Liver (tissue), 9 donors: ENCODE data around the gene SEPTIN8. TPM values are rescaled to one million over a fixed set of nuclear protein-coding genes. Genes with fewer than 3 reads are reported as not detected.

Experiments
- DNase-seq: peaks from one replicate; pipeline ENCODE4 v3.0.0-alpha.2; 2017; ENCODE audit warnings: low spot score
- H3K27ac ChIP-seq, 2 donors: one replicate each; pipeline ENCODE4 v1.7.0; 2013; ENCODE audit warnings: inconsistent platforms in 2 of 2, low read length in 2 of 2, control low read depth in 1 of 2, low read depth in 1 of 2, mild to moderate bottlenecking in 1 of 2
- H3K27me3 ChIP-seq, 4 donors: one replicate each; pipeline versions ENCODE4 v1.6.1 to v1.7.0; 2013; ENCODE audit warnings: low read length in 3 of 4, inconsistent platforms in 1 of 4, mild to moderate bottlenecking in 1 of 4, moderate library complexity in 1 of 4; ENCODE audit not compliant: control insufficient read depth in 4 of 4, insufficient read depth in 4 of 4
- H3K36me3 ChIP-seq, 4 donors: one replicate each; pipeline versions ENCODE4 v1.6.1 to v1.7.0; 2013; ENCODE audit warnings: low read length in 3 of 4, mild to moderate bottlenecking in 3 of 4, low read depth in 1 of 4, moderate library complexity in 1 of 4; ENCODE audit not compliant: control insufficient read depth in 4 of 4, insufficient read depth in 3 of 4
- H3K4me1 ChIP-seq, 4 donors: one replicate each; pipeline versions ENCODE4 v1.6.1 to v1.7.0; 2013; ENCODE audit warnings: low read length in 3 of 4, mild to moderate bottlenecking in 3 of 4, moderate library complexity in 1 of 4; ENCODE audit not compliant: control insufficient read depth in 4 of 4, insufficient read depth in 4 of 4
- H3K4me3 ChIP-seq, 3 donors: one replicate each; pipeline versions ENCODE4 v1.6.1 to v1.7.0; 2013; ENCODE audit warnings: low read length in 3 of 3, control low read depth in 1 of 3, low read depth in 1 of 3, mild to moderate bottlenecking in 1 of 3
- H3K9ac ChIP-seq, 2 donors: one replicate each; pipeline ENCODE4 v1.7.0; 2013; ENCODE audit warnings: low read length in 2 of 2, mild to moderate bottlenecking in 2 of 2, moderate library complexity in 2 of 2, control low read depth in 1 of 2, low read depth in 1 of 2
- H3K9me3 ChIP-seq, 4 donors: one replicate each; pipeline versions ENCODE4 v1.6.1 to v1.7.0; 2013; ENCODE audit warnings: low read length in 3 of 4; ENCODE audit not compliant: control insufficient read depth in 4 of 4
- FOXA2 ChIP-seq: IDR thresholded peaks from 2 replicates; pipeline ENCODE4 v1.6.1; 2016; ENCODE audit warnings: antibody characterized with exemption
- GABPA ChIP-seq, 2 donors: IDR thresholded peaks in 1 of 2; conservative IDR thresholded peaks in 1 of 2; 2 replicates each; pipeline ENCODE4 v1.6.1; 2016; ENCODE audit warnings: antibody characterized with exemption in 2 of 2, mild to moderate bottlenecking in 1 of 2, moderate library complexity in 1 of 2
- HNF4A ChIP-seq, 2 donors: conservative IDR thresholded peaks; 2 replicates each; pipeline ENCODE4 v1.6.1; 2016; ENCODE audit warnings: antibody characterized with exemption in 2 of 2, mild to moderate bottlenecking in 2 of 2
- JUND ChIP-seq, 2 donors: IDR thresholded peaks; 2 replicates each; pipeline ENCODE4 v1.6.1; 2016; ENCODE audit warnings: antibody characterized with exemption in 2 of 2
- RAD21 ChIP-seq, 2 donors: IDR thresholded peaks; 2 replicates each; pipeline ENCODE4 v1.6.1; 2016; ENCODE audit warnings: antibody characterized with exemption in 2 of 2, mild to moderate bottlenecking in 2 of 2
- SP1 ChIP-seq: IDR thresholded peaks from 2 replicates; pipeline ENCODE4 v1.6.1; 2018; ENCODE audit warnings: antibody characterized with exemption, mild to moderate bottlenecking
- TAF1 ChIP-seq: conservative IDR thresholded peaks from 2 replicates; pipeline ENCODE4 v1.6.1; 2016; ENCODE audit warnings: antibody characterized with exemption, mild to moderate bottlenecking
- YY1 ChIP-seq: IDR thresholded peaks from 2 replicates; pipeline ENCODE4 v1.6.1; 2016; ENCODE audit warnings: antibody characterized with exemption, mild to moderate bottlenecking
- ZBTB33 ChIP-seq: IDR thresholded peaks from 2 replicates; pipeline ENCODE4 v1.6.1; 2016; ENCODE audit warnings: antibody characterized with exemption
- WGBS: extraction: QIAGEN DNeasy Blood & Tissue Kit; methylation state at CpG from one replicate; pipeline ENCODE4 v1.1.7; 2013; 5-methylcytosine and 5-hydroxymethylcytosine counted together
- polyA plus RNA-seq, 2 donors: library from polyadenylated mRNA; stranded (reverse) in 1 of 2; unstranded in 1 of 2; fragments of 200-250 nt in 1 of 2; fragments of >200 nt in 1 of 2; fragmentation: Nextera tagmentation in 1 of 2; extraction: Ambion mirVana in 1 of 2; gene quantifications; one replicate each; pipeline versions ENCODE4 v1.2.1 to v1.2.3, GENCODE V29; 2013 to 2015
- total RNA-seq, 2 donors: library from RNA; depleted of rRNA; stranded (reverse); fragments of >200 nt; gene quantifications; one replicate each; pipeline ENCODE4 v1.2.3, GENCODE V29; 2014
- TF ChIP-seq, protein P1 (sequence below): fragments of 150-350 bp; IDR thresholded peaks from 2 replicates; pipeline ENCODE4 v1.5.1; 2017; ENCODE audit warnings: improper control_type of control experiment, low read depth, low read length; ENCODE audit not compliant: missing input control
- TF ChIP-seq, protein P2 (sequence below): IDR thresholded peaks from 2 replicates; pipeline ENCODE4 v1.6.1; 2016; ENCODE audit warnings: antibody characterized with exemption
- TF ChIP-seq, protein P3 (sequence below): IDR thresholded peaks from 2 replicates; pipeline ENCODE4 v1.6.1; 2016; ENCODE audit warnings: antibody characterized with exemption, mild to moderate bottlenecking
- TF ChIP-seq, protein P4 (sequence below): IDR thresholded peaks from 2 replicates; pipeline ENCODE4 v1.6.1; 2016; ENCODE audit warnings: antibody characterized with exemption
- donor health status: healthy.
- donor health status: healthy.
- donor health status: healthy.
- donor health status: healthy.
- donor health status: healthy.

SEPTIN8 gene
- total and polyA plus RNA-seq, 4 donors = 4.7 to 16.5 (median 9.8) TPM

DNA sequence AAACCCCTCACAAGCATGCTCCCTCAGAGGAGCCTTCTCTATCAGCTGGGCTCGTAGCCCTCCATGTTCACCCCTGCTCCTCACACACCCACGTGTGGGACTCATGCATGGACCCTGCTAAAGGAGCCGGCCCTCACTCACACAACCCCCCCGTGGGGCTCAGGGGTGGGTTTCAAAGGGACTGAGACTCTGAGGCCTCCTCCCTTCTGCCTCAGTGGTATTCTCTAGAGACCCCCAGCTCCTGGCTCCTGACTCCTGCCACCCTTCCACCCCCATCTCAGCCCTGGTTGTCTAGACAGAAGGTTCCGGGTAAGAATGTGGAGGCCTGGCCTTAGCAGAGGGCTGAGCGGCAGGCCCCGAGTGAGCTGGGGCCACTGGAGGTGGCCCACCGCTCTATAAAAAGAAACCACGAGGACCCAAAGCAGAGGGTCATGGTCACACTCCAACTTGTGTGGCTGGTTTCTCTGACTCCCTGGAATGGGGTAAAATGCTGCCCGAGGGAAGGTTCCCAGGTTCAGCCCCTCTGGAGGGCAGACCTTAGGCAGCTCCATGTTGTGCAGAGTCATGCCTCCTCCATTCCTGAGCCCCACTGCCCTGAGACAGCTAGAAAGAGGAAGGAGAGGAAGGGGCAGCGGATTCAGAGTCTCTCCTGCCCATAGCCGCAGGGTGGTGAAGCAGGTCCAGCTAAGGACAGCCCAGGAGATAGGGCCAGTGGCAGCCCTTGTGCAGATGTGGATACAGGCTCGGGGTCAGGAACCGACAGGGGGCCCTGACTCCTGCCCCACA, 10.8 kb downstream of the SEPTIN8 start:
- Histone ChIP-seq H3K4me1 (no peaks in the 10 kb centered on the region), H3K4me3 (no peak overlapping the region), H3K9me3 (no peaks in the 10 kb centered on the region), H3K27me3 (no peaks in the 10 kb centered on the region), H3K9ac (no peak overlapping the region), H3K27ac (no peak overlapping the region), H3K36me3 (peaks cover 0 to 30% (median 5%) of the 10 kb centered on the region in 4 donors)
- no peak for DNase-seq
- WGBS = 95% methylated on average over 14 of the region's 14 CpGs
- TF ChIP-seq SP1 (no peak), JUND (IDR thresholded peaks at IDR 0.05) (no peak), ZBTB33 (no peak), YY1 (no peak), HNF4A (conservative IDR thresholded peaks at IDR 0.05) (no peak), RAD21 (IDR thresholded peaks at IDR 0.05) (no peak), TAF1 (no peak), GABPA (IDR thresholded peaks at IDR 0.05 in 1 of 2, conservative IDR thresholded peaks at IDR 0.05 in 1 of 2) (no peak), FOXA2 (no peak)
- TF ChIP-seq, protein P1, sequence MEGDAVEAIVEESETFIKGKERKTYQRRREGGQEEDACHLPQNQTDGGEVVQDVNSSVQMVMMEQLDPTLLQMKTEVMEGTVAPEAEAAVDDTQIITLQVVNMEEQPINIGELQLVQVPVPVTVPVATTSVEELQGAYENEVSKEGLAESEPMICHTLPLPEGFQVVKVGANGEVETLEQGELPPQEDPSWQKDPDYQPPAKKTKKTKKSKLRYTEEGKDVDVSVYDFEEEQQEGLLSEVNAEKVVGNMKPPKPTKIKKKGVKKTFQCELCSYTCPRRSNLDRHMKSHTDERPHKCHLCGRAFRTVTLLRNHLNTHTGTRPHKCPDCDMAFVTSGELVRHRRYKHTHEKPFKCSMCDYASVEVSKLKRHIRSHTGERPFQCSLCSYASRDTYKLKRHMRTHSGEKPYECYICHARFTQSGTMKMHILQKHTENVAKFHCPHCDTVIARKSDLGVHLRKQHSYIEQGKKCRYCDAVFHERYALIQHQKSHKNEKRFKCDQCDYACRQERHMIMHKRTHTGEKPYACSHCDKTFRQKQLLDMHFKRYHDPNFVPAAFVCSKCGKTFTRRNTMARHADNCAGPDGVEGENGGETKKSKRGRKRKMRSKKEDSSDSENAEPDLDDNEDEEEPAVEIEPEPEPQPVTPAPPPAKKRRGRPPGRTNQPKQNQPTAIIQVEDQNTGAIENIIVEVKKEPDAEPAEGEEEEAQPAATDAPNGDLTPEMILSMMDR = no peak
- TF ChIP-seq, protein P2, sequence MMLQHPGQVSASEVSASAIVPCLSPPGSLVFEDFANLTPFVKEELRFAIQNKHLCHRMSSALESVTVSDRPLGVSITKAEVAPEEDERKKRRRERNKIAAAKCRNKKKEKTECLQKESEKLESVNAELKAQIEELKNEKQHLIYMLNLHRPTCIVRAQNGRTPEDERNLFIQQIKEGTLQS = no peak
- TF ChIP-seq, protein P3, sequence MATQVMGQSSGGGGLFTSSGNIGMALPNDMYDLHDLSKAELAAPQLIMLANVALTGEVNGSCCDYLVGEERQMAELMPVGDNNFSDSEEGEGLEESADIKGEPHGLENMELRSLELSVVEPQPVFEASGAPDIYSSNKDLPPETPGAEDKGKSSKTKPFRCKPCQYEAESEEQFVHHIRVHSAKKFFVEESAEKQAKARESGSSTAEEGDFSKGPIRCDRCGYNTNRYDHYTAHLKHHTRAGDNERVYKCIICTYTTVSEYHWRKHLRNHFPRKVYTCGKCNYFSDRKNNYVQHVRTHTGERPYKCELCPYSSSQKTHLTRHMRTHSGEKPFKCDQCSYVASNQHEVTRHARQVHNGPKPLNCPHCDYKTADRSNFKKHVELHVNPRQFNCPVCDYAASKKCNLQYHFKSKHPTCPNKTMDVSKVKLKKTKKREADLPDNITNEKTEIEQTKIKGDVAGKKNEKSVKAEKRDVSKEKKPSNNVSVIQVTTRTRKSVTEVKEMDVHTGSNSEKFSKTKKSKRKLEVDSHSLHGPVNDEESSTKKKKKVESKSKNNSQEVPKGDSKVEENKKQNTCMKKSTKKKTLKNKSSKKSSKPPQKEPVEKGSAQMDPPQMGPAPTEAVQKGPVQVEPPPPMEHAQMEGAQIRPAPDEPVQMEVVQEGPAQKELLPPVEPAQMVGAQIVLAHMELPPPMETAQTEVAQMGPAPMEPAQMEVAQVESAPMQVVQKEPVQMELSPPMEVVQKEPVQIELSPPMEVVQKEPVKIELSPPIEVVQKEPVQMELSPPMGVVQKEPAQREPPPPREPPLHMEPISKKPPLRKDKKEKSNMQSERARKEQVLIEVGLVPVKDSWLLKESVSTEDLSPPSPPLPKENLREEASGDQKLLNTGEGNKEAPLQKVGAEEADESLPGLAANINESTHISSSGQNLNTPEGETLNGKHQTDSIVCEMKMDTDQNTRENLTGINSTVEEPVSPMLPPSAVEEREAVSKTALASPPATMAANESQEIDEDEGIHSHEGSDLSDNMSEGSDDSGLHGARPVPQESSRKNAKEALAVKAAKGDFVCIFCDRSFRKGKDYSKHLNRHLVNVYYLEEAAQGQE = no peak
- TF ChIP-seq, protein P4, sequence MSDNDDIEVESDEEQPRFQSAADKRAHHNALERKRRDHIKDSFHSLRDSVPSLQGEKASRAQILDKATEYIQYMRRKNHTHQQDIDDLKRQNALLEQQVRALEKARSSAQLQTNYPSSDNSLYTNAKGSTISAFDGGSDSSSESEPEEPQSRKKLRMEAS = no peak
